Suprapubic skin (tissue), 4 donors: Measurements from ENCODE around the gene CLDN6.

ENCODE experiments used
- POLR2A ChIP-seq, 2 donors: fragments of 450-650 bp; IDR thresholded peaks; one replicate each; pipeline ENCODE4 v1.6.1; 2017; ENCODE audit warnings: antibody characterized with exemption in 2 of 2, mild to moderate bottlenecking in 2 of 2, moderate library complexity in 2 of 2
- POLR2AphosphoS5 ChIP-seq, 3 donors: sonication (generic); formaldehyde crosslinking; IDR thresholded peaks; one replicate each; pipeline ENCODE4 v1.6.1; 2017; ENCODE audit warnings: antibody characterized with exemption in 3 of 3
- TF ChIP-seq, protein P1 (sequence below), 2 donors: fragments of 200-600 bp in 1 of 2; fragments of 450-650 bp in 1 of 2; sonication (generic) in 1 of 2; IDR thresholded peaks; one replicate each; pipeline ENCODE4 v1.5.1; 2016 to 2019; ENCODE audit warnings: antibody characterized with exemption in 2 of 2, mild to moderate bottlenecking in 1 of 2, moderate library complexity in 1 of 2

DNA sequence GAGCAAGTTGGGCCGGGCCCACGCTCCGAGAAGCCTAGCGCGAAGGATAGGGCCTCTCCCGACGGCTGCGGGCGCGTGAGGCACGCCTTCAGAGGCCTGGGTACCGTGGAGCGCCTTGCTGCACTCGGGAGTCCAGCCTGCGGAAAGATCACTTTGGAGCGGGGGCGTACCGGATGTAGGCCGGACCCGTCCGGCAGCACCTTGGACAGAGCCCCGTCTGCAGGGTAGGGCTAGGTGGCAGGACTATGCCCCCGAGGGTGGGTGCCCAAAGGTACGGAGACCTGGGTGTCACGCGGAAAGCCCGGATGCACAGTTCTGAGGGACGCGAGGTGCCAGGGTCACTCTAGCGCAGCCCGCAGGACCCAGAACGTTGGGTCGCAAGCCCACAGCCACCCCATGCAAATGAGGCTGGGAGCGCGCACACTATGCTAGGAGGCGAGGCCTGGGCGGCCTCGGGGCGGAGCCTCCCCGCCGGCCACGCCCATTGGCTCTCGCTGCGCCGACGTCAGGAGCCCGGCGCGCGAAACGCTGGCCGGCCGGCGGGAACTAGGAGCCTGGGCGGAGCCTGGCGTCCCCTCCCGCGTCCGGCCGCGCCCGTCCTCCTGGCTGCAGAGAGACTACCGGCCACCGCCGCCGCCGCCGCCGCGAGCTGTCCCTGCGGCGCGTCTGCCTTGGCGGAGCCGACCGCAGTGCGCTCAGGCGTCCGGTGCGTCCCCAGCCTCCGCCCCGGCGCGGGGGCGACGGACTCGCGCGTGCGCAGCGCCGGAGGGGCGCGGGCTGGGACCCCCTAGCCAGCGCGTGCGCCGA is 49.0 kb downstream of the CLDN6 start, which contains the start of gene PAQR4:
- TF ChIP-seq, protein P1, sequence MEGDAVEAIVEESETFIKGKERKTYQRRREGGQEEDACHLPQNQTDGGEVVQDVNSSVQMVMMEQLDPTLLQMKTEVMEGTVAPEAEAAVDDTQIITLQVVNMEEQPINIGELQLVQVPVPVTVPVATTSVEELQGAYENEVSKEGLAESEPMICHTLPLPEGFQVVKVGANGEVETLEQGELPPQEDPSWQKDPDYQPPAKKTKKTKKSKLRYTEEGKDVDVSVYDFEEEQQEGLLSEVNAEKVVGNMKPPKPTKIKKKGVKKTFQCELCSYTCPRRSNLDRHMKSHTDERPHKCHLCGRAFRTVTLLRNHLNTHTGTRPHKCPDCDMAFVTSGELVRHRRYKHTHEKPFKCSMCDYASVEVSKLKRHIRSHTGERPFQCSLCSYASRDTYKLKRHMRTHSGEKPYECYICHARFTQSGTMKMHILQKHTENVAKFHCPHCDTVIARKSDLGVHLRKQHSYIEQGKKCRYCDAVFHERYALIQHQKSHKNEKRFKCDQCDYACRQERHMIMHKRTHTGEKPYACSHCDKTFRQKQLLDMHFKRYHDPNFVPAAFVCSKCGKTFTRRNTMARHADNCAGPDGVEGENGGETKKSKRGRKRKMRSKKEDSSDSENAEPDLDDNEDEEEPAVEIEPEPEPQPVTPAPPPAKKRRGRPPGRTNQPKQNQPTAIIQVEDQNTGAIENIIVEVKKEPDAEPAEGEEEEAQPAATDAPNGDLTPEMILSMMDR (IDR thresholded peaks at IDR 0.05) = no peak
- TF ChIP-seq POLR2A (IDR thresholded peaks at IDR 0.05) = no peak
- TF ChIP-seq POLR2AphosphoS5 (IDR thresholded peaks at IDR 0.05) = no peak
